A549 (cell line): ENCODE measurements around the gene IL17RA. TPM values are rescaled to one million over a fixed set of nuclear protein-coding genes. Genes with fewer than 3 reads are reported as not detected.

Source experiments
- ATAC-seq, 2 experiments: fragments of 200-7000 bp in 1 of 2; fragments of >200 bp in 1 of 2; cut with Nextera tagmentation in 1 of 2; cut with Tn5 transposase in 1 of 2; 3 replicates each; pipeline versions ENCODE4 v1.8.0 to v1.9.1; 2018 to 2020; ENCODE audit warnings: mild to moderate bottlenecking in 1 of 2, moderate library complexity in 1 of 2
- CTCF ChIA-PET: fragments of 300-600 bp; sonication (Branson Sonifier 250); formaldehyde crosslinking; extraction: SDS; loops from one replicate; lab custom pipeline; 2021; ENCODE audit warnings: antibody characterized with exemption, inconsistent platforms; lab: Yijun Ruan, JAX
- POLR2A ChIA-PET: fragments of 350-600 bp; formaldehyde crosslinking; extraction: SDS; loops from one replicate; lab custom pipeline; 2021; ENCODE audit warnings: antibody characterized with exemption, inconsistent platforms; lab: Yijun Ruan, JAX
- DNase-seq, 2 experiments: peaks; one replicate each; pipeline versions ENCODE4 v3.0.0 to v3.0.0-alpha.2; 2011 to 2016; ENCODE audit warnings: low read depth in 1 of 2, low spot score in 1 of 2
- FAIRE-seq: peaks from 2 replicates; lab custom pipeline; 2011; peaks lifted over from hg19 to GRCh38; lab: Jason Lieb, UNC
- H3K27ac ChIP-seq, 2 experiments: fragments of >200 bp; sonication (Bioruptor Twin); formaldehyde crosslinking; 3 replicates each; pipeline ENCODE4 v1.5.1; 2016 to 2017
- H3K4me1 ChIP-seq: fragments of >200 bp; sonication (Bioruptor Twin); formaldehyde crosslinking; 3 replicates; pipeline ENCODE4 v1.6.1; 2016
- H3K4me2 ChIP-seq: fragments of >200 bp; sonication (Bioruptor Twin); formaldehyde crosslinking; 3 replicates; pipeline ENCODE4 v1.6.1; 2016
- H3K4me3 ChIP-seq: fragments of >200 bp; sonication (Bioruptor Twin); formaldehyde crosslinking; 3 replicates; pipeline ENCODE4 v1.5.1; 2016
- H3K9me3 ChIP-seq: fragments of >200 bp; sonication (Bioruptor Twin); formaldehyde crosslinking; 3 replicates; pipeline ENCODE4 v1.6.1; 2016
- BHLHE40 ChIP-seq: IDR thresholded peaks from 2 replicates; pipeline ENCODE4 v1.6.1; 2012; ENCODE audit warnings: low read depth, low read length, inconsistent platforms
- CEBPB ChIP-seq, 2 experiments: fragments of >200 bp in 1 of 2; sonication (Bioruptor Twin) in 1 of 2; formaldehyde crosslinking in 1 of 2; IDR thresholded peaks; 2 replicates each; pipeline ENCODE4 v1.6.1; 2012 to 2016
- EHF ChIP-seq: fragments of 250-450 bp; sonication (Bioruptor Pico); IDR thresholded peaks from 2 replicates; pipeline ENCODE4 v1.5.0; 2020; ENCODE audit warnings: mild to moderate bottlenecking
- EP300 ChIP-seq, 2 experiments: fragments of >200 bp; sonication (Bioruptor Twin); formaldehyde crosslinking; IDR thresholded peaks; 2 replicates in 1 of 2; 3 replicates in 1 of 2; pipeline ENCODE4 v1.6.1; 2016 to 2017
- ESRRA ChIP-seq: fragments of 150-350 bp; IDR thresholded peaks from 2 replicates; pipeline ENCODE4 v1.6.1; 2014; ENCODE audit warnings: mild to moderate bottlenecking, low read length, borderline replicate concordance
- FOSL2 ChIP-seq, 2 experiments: fragments of 450-650 bp in 1 of 2; fragments of >200 bp in 1 of 2; sonication (Bioruptor Twin) in 1 of 2; formaldehyde crosslinking; IDR thresholded peaks; 2 replicates each; pipeline versions ENCODE4 v1.5.0 to v1.6.1; 2016 to 2020; ENCODE audit warnings: mild to moderate bottlenecking in 1 of 2, moderate library complexity in 1 of 2
- FOXS1 ChIP-seq: fragments of 250-450 bp; sonication (Bioruptor Pico); IDR thresholded peaks from 2 replicates; pipeline ENCODE4 v1.5.0; 2020; ENCODE audit warnings: mild to moderate bottlenecking, moderate library complexity
- HDAC2 ChIP-seq: fragments of 200-600 bp; sonication (generic); IDR thresholded peaks from 2 replicates; pipeline ENCODE4 v1.6.1; 2016
- JUN ChIP-seq, 2 experiments: fragments of >200 bp; sonication (Bioruptor Twin); formaldehyde crosslinking; IDR thresholded peaks; 2 replicates in 1 of 2; 3 replicates in 1 of 2; pipeline ENCODE4 v1.6.1; 2016 to 2017
- MAZ ChIP-seq: fragments of 150-350 bp; IDR thresholded peaks from 2 replicates; pipeline ENCODE4 v1.6.1; 2014; ENCODE audit warnings: antibody characterized with exemption, low read depth, low read length, borderline replicate concordance
- NR3C1 ChIP-seq: fragments of >200 bp; sonication (Bioruptor Twin); formaldehyde crosslinking; IDR thresholded peaks from 3 replicates; pipeline ENCODE4 v1.6.1; 2017
- PHF8 ChIP-seq: fragments of 200-600 bp; sonication (generic); IDR thresholded peaks from 2 replicates; pipeline ENCODE4 v1.6.1; 2016; ENCODE audit warnings: low read depth, mild to moderate bottlenecking, antibody characterized with exemption, moderate library complexity, borderline replicate concordance
- POLR2AphosphoS2 ChIP-seq: conservative IDR thresholded peaks from 2 replicates; pipeline ENCODE4 v1.6.1; 2012; ENCODE audit warnings: low read length, improper control_type of control experiment, inconsistent platforms
- RARB ChIP-seq: fragments of 250-450 bp; sonication (Bioruptor Pico); IDR thresholded peaks from 2 replicates; pipeline ENCODE4 v1.8.0; 2021; ENCODE audit warnings: mild to moderate bottlenecking, moderate library complexity
- TP53 ChIP-seq: fragments of 250-450 bp; sonication (Bioruptor Pico); IDR thresholded peaks from 2 replicates; pipeline ENCODE4 v1.5.0; 2021; ENCODE audit warnings: mild to moderate bottlenecking, moderate library complexity
- ZC3H11A ChIP-seq: fragments of 450-650 bp; IDR thresholded peaks from 2 replicates; pipeline ENCODE4 v1.6.1; 2014; ENCODE audit warnings: antibody characterized with exemption, mild to moderate bottlenecking
- ZNF302 ChIP-seq: fragments of 250-450 bp; sonication (Bioruptor Pico); IDR thresholded peaks from 2 replicates; pipeline ENCODE4 v1.9.0; 2021; ENCODE audit warnings: inconsistent platforms, mild to moderate bottlenecking, moderate library complexity
- WGBS: methylation state at CpG from one replicate; pipeline ENCODE4 v1.1.6; 2017; ENCODE audit errors: missing lambda C conversion rate; 5-methylcytosine and 5-hydroxymethylcytosine counted together
- polyA plus RNA-seq, 4 experiments: library from polyadenylated mRNA; depleted of rRNA in 3 of 4; stranded (reverse); fragments of >200 nt; fragmentation: RNase III in 1 of 4; extraction: RNeasy Plus Mini Kit Qiagen cat#74134 plus additional on column Dnase treatment in 1 of 4; gene quantifications; 2 replicates in 3 of 4; 3 replicates in 1 of 4; pipeline ENCODE4 v1.2.3, GENCODE V29; 2011 to 2017
- TF ChIP-seq, protein P1 (sequence below): IDR thresholded peaks from 2 replicates; pipeline ENCODE4 v1.6.1; 2012
- TF ChIP-seq, protein P2 (sequence below): fragments of 200-600 bp; sonication (generic); IDR thresholded peaks from 2 replicates; pipeline ENCODE4 v1.6.1; 2016; ENCODE audit warnings: antibody characterized with exemption, mild to moderate bottlenecking, moderate library complexity
- TF ChIP-seq, protein P3 (sequence below): fragments of >200 bp; sonication (Bioruptor Twin); formaldehyde crosslinking; IDR thresholded peaks from 3 replicates; pipeline ENCODE4 v1.5.1; 2016

The IL17RA gene
- polyA plus RNA-seq, 2 of the 4 experiments (the other 2 are of a cell fraction), result 4.3 to 6.4 TPM

DNA sequence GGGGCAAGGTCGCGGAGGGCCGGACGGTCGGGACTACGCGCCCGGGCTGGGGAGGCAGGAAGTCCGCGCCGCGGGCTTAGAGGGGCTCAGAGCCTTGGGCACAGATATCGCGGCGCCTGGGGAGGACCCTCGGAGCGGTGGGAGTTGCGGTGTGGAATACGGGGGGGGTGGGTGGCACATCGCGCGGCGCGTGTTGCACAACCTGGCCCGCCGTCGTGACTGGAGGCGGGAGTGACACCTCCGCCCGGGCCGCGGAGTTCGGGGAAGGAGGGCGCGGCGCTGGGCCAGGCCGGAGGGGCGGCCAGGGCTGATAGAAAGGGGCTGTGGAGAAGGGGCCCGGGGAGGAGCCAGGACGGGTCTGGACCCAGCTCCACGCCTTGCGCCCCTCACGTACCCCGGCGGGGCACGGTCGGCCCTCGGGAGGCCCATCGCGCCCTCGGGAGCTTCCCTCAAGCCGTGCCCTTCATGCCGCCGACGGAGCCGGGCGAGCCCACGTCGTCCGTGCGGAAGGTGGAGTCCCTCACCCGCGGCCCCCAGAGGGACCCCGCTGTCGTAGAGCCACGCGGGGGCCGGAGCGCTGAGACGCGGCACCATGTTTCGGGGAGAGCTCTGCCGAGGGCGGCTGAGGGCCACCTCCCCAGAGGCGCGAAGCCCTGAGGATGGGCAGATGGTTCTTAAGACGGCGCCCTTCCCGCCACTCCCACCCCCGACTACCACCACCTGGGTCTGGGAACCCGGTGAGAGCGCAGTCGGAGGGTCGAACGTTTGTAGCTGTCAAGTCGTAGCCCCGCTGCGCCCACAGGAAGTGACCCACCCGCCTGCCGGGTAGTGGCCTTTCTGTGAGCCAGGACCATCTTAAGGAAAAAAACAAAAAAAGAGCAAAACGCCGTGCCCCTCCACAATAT lies 729 bp downstream of the IL17RA start:
- no peak for TF ChIP-seq CEBPB (IDR thresholded peaks at IDR 0.05)
- TF ChIP-seq ESRRA, result no peak
- no peak for TF ChIP-seq EP300 (IDR thresholded peaks at IDR 0.05)
- TF ChIP-seq, protein P1, sequence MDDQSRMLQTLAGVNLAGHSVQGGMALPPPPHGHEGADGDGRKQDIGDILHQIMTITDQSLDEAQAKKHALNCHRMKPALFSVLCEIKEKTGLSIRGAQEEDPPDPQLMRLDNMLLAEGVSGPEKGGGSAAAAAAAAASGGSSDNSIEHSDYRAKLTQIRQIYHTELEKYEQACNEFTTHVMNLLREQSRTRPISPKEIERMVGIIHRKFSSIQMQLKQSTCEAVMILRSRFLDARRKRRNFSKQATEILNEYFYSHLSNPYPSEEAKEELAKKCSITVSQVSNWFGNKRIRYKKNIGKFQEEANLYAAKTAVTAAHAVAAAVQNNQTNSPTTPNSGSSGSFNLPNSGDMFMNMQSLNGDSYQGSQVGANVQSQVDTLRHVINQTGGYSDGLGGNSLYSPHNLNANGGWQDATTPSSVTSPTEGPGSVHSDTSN, result no peak
- TF ChIP-seq, protein P2, sequence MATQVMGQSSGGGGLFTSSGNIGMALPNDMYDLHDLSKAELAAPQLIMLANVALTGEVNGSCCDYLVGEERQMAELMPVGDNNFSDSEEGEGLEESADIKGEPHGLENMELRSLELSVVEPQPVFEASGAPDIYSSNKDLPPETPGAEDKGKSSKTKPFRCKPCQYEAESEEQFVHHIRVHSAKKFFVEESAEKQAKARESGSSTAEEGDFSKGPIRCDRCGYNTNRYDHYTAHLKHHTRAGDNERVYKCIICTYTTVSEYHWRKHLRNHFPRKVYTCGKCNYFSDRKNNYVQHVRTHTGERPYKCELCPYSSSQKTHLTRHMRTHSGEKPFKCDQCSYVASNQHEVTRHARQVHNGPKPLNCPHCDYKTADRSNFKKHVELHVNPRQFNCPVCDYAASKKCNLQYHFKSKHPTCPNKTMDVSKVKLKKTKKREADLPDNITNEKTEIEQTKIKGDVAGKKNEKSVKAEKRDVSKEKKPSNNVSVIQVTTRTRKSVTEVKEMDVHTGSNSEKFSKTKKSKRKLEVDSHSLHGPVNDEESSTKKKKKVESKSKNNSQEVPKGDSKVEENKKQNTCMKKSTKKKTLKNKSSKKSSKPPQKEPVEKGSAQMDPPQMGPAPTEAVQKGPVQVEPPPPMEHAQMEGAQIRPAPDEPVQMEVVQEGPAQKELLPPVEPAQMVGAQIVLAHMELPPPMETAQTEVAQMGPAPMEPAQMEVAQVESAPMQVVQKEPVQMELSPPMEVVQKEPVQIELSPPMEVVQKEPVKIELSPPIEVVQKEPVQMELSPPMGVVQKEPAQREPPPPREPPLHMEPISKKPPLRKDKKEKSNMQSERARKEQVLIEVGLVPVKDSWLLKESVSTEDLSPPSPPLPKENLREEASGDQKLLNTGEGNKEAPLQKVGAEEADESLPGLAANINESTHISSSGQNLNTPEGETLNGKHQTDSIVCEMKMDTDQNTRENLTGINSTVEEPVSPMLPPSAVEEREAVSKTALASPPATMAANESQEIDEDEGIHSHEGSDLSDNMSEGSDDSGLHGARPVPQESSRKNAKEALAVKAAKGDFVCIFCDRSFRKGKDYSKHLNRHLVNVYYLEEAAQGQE, result no peak
- TF ChIP-seq JUN (IDR thresholded peaks at IDR 0.05), result no peak
- no peak for TF ChIP-seq EHF (CRISPR knock-in tag)
- TF ChIP-seq TP53 (CRISPR knock-in tag), result no peak
- TF ChIP-seq HDAC2, result no peak
- TF ChIP-seq RARB (CRISPR knock-in tag), result no peak
- TF ChIP-seq PHF8, result no peak
- TF ChIP-seq, protein P3, sequence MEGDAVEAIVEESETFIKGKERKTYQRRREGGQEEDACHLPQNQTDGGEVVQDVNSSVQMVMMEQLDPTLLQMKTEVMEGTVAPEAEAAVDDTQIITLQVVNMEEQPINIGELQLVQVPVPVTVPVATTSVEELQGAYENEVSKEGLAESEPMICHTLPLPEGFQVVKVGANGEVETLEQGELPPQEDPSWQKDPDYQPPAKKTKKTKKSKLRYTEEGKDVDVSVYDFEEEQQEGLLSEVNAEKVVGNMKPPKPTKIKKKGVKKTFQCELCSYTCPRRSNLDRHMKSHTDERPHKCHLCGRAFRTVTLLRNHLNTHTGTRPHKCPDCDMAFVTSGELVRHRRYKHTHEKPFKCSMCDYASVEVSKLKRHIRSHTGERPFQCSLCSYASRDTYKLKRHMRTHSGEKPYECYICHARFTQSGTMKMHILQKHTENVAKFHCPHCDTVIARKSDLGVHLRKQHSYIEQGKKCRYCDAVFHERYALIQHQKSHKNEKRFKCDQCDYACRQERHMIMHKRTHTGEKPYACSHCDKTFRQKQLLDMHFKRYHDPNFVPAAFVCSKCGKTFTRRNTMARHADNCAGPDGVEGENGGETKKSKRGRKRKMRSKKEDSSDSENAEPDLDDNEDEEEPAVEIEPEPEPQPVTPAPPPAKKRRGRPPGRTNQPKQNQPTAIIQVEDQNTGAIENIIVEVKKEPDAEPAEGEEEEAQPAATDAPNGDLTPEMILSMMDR, result no peak
- TF ChIP-seq MAZ, result no peak
- TF ChIP-seq POLR2AphosphoS2, result no peak
- TF ChIP-seq FOSL2 (IDR thresholded peaks at IDR 0.05), result no peak
- TF ChIP-seq FOSL2 (CRISPR knock-in tag; IDR thresholded peaks at IDR 0.05), result no peak
- TF ChIP-seq ZNF302 (CRISPR knock-in tag), result no peak
- TF ChIP-seq BHLHE40, result no peak
- TF ChIP-seq ZC3H11A, result no peak
- no peak for TF ChIP-seq NR3C1
- no peak for TF ChIP-seq FOXS1 (CRISPR knock-in tag)
- TF ChIP-seq, all 56 proteins: peak for 0
- peak overlapping the region; percentile 93 for H3K4me2 ChIP-seq
- ChIA-PET CTCF (interaction anchor here (0.5 to 3.7 kb wide), 3 partner anchors 78 to 416 kb away, joined by 3 to 11 read pairs (median 4); no protein-coding TSS in a partner anchor), POLR2A (no interaction called here)
- no peak for DNase-seq
- no peak for FAIRE-seq
- peak overlapping the region; percentile 71 for H3K4me3 ChIP-seq
- H3K9me3 ChIP-seq, result no peaks in the 10 kb centered on the region
- peaks cover 3% of the 10 kb centered on the region; the same call in 1 of the 3 replicates for H3K4me1 ChIP-seq
- peak overlapping the region; percentile 84 to 99 for H3K27ac ChIP-seq
- peak; percentile 57 to 61 for ATAC-seq
- WGBS, result 46% methylated on average over 22 of the region's 92 CpGs
